ENCODE results near the gene PTPRN2.
"Not testable (repeated sequence)": the region's sequence is repeated elsewhere in the genome, so short reads cannot be mapped to it uniquely, and the experiment has no call there.

The PTPRN2 gene

DNA sequence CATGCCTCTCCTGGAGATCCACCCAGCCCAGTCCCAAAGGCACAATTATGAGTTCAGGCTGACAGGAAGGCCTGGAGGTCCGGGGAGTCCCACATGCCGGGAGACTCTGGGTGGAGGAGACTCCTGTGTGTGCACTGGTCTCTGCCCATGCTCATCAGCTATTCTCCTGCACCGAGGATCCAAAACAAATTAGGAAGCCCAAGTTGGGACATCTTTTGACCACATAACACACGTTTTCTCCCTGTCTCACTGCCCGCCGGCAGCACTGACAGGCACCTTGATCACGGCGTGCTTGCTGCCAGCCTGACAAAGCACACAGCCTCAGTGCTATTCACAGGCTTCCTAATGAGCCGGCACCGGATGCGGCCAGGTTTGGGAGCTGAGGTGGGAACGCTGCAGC, 412.7 kb downstream of the PTPRN2 start:
- no peak for DNase-seq
- Mint-ChIP-seq H3K27me3 (no peaks in the 10 kb centered on the region), H3K4me3 (no peak overlapping the region), H3K4me1 (ENCODE audit: low read depth) (no peaks in the 10 kb centered on the region), H3K27ac (no peak overlapping the region), H3K9me3 (peaks cover 24% of the 10 kb centered on the region), H3K36me3 (ENCODE audit: low read depth) (no peaks in the 10 kb centered on the region)

DNA sequence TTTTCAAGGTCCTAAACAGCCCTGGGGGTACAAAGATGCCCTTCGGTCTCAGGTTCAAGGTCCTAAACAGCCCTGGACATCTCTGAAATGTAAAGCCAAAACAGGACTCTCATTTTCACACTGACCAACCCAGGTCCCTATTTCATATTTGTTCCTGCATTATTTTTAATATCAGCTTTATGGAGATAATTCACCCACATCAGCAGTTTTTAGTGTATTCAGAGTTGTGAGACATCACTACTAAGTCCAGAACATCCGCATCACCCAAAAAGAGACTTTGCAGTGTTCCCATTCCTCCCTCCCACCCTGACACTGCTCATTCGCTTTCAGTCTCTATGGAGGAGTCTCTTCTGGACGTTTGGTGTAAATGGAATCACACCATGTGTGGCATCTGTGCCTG, 420.2 kb downstream of the PTPRN2 start:
- no peak overlapping the region for H3K27ac Mint-ChIP-seq
- no peaks in the 10 kb centered on the region for H3K36me3 Mint-ChIP-seq (ENCODE audit: low read depth)
- DNase-seq, result no peak
- no peak overlapping the region for H3K4me3 Mint-ChIP-seq
- no peaks in the 10 kb centered on the region for H3K4me1 Mint-ChIP-seq (ENCODE audit: low read depth)
- H3K9me3 Mint-ChIP-seq, result peaks cover 8% of the 10 kb centered on the region
- no peaks in the 10 kb centered on the region for H3K27me3 Mint-ChIP-seq

DNA sequence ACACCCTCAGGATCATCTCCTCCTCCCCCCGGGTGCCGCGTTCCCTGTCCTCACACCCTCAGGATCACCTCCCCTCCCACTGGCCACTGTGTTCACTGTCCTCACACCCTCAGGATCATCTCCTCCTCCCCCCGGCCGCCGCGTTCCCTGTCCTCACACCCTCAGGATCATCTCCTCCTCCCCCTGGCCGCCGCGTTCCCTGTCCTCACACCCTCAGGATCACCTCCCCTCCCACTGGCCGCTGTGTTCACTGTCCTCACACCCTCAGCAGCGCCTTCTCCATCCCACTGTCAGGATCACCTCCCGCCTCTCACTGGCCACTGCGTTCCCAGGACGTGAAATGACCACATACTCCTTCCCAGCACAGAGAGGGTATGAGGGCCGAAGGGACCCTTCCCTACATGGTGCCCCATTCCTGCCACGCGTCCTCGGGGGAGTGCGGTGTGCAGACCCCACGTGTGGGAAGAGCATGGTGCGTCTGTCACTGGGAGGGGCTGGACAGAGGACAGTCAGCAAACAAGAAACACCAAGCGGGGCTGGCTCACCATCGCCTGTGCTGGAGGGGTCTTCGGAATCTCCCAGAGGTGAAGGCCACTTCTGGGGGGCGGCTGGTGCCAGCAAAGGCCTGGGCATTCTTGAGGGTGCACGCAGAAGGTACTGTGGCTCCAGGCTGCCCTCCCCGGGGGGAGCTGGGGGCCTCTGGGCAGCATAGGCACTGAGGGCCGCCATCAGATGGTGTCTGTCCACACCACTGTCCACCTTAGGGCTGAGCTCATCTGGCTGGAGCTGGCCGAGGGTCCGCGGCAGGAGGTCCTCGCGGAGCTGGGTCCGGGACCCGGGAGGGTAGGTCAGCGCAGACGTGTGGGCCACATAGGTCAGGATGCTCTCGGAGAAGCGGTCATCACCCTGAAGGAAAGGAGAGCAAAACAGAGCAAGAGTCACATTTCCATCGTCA, 421.0 kb downstream of the PTPRN2 start:
- H3K27me3 Mint-ChIP-seq, result no peaks in the 10 kb centered on the region
- no peak for DNase-seq
- no peaks in the 10 kb centered on the region for H3K36me3 Mint-ChIP-seq (ENCODE audit: low read depth)
- no peak overlapping the region for H3K4me3 Mint-ChIP-seq
- no peak overlapping the region for H3K27ac Mint-ChIP-seq
- no peaks in the 10 kb centered on the region for H3K4me1 Mint-ChIP-seq (ENCODE audit: low read depth)
- H3K9me3 Mint-ChIP-seq, result peaks cover 5% of the 10 kb centered on the region

DNA sequence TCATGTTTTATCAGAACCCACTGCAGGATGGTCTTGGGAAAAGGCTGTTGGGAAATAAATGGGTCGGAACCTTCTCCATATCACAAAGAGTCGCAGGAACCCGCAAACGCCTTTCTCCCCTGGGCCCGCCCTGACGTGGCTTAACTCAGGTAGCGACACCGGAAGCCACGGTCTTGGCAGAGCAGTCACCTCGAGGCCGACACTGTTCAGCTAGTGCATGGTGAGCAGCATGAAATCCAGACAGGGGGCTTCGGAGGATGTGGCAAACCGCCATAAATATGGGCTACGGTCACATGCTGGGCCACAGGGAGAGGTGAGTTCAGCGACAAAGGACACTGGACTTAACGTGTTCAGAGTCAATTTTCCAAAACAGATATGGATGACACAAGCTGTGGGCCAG, 421.9 kb downstream of the PTPRN2 start:
- H3K9me3 Mint-ChIP-seq, result peaks cover 5% of the 10 kb centered on the region

DNA sequence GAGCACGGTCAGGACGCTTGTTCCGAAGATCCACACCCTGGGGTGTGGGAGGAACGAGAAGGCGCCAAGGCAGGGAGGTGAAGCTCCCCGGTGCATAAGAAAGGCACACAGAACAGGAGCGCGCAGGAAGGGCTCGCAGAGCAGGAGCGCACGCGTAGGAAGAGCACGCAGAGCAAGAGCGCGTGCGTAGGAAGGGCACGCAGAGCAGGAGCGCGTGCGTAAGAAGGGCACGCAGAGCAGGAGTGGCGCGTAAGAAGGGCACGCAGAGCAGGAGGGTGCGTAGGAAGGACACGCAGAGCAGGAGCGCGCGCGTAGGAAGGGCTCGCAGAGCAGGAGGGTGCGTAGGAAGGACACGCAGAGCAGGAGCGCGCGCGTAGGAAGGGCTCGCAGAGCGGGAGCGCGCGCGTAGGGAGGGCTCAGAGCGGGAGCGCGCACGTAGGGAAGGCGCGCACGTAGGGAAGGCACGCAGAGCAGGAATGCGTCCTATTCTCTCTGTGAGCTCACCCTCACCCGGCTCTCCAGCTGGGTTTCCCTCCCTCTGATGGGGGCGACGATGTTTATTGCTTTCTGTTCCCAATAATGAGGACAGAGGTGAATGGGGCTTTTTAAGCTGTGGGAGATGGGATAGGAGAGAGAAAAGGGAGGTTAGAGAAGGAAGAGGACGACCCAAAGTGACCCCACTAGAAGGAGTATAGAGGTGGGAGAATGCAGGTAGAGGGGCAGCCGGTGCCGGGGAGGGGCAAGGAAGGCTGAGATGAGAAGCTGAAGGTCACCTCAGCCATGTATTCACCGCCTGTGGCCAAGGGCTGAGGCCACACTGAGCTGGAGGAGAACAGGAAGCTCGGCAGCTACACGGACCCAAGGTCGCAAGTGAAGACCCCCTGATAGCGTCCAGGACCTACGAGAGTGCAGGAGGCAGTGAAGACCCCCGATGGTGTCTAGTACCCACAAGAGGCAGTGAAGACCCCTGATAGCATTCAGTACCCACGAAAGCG, 423.2 kb downstream of the PTPRN2 start:
- H3K27me3 Mint-ChIP-seq, result no peaks in the 10 kb centered on the region
- DNase-seq, result no peak
- no peaks in the 10 kb centered on the region for H3K36me3 Mint-ChIP-seq (ENCODE audit: low read depth)
- H3K27ac Mint-ChIP-seq, result no peak overlapping the region
- no peaks in the 10 kb centered on the region for H3K4me1 Mint-ChIP-seq (ENCODE audit: low read depth)
- no peak overlapping the region for H3K4me3 Mint-ChIP-seq
- H3K9me3 Mint-ChIP-seq, result peaks cover 5% of the 10 kb centered on the region

More for the DNA sequence above, 421.9 kb downstream of the PTPRN2 start:
- H3K4me1 Mint-ChIP-seq (ENCODE audit: low read depth), result no peaks in the 10 kb centered on the region
- H3K27me3 Mint-ChIP-seq, result no peaks in the 10 kb centered on the region
- H3K4me3 Mint-ChIP-seq, result no peak overlapping the region
- DNase-seq, result no peak
- no peak overlapping the region for H3K27ac Mint-ChIP-seq
- no peaks in the 10 kb centered on the region for H3K36me3 Mint-ChIP-seq (ENCODE audit: low read depth)

DNA sequence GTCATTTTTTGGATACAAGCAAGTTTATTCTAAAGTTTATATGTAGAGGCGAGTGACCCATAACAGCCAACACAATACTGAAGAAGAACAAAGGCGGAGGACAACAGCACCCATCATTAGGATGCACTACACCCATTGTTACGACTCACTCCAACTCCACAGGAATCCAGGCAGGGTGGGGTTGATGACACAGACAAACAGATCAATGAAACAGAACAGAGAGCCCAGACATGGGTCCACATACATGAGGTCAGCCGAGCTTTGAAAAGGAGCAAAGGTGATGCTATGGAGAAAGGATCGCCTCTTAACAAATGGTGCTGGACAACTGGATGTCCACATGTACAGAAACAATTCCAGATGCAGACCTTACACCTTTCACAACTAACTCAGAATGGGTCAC, 426.4 kb downstream of the PTPRN2 start:
- Mint-ChIP-seq H3K36me3 (ENCODE audit: low read depth) (no peaks in the 10 kb centered on the region), H3K9me3 (peaks cover 7% of the 10 kb centered on the region), H3K4me1 (ENCODE audit: low read depth) (no peaks in the 10 kb centered on the region), H3K27ac (no peak overlapping the region), H3K27me3 (no peaks in the 10 kb centered on the region), H3K4me3 (no peak overlapping the region)
- no peak for DNase-seq

DNA sequence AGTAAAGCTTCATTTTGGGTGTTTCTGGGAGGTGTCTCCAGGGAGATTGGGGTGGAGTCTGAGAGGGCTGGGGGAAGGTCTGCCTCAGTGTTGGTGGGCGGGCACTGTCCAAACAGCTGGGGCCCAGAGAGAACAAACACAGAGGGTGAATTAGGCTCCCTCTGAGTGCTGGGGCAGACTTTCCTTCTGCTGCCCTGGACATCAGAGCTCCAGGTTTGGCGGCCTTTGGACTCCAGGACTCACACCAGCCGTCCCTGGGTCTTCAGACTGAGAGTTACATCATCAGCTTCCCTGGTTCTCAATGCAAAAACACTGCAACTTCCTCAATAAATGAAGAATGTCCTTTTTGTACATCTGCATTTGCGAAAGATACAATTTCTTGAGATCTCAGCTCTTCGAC, 427.4 kb downstream of the PTPRN2 start:
- Mint-ChIP-seq H3K27me3 (peaks cover 4% of the 10 kb centered on the region), H3K9me3 (peaks cover 12% of the 10 kb centered on the region), H3K36me3 (ENCODE audit: low read depth) (no peaks in the 10 kb centered on the region), H3K4me3 (no peak overlapping the region), H3K27ac (no peak overlapping the region), H3K4me1 (ENCODE audit: low read depth) (no peaks in the 10 kb centered on the region)
- DNase-seq, result no peak

DNA sequence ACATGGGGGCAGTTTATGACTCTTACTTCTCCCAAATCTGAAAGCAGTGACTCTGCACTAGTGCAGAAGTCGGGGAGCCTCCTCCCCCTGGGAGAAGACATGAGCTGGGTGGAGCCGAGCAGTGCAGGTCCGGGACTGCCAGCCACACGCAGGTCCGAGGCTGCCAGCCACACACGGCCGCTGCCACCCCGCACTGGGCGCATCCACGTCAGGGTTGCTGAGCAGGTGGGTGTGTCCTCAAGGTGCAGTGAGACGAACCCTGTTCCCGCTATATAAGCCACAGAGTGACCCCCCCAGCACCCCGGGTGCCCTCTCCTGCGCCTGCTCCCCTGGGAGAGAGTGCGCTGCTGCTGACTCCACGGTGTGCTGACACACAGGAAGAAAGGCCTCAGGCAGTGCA, 430.2 kb downstream of the PTPRN2 start:
- H3K4me1 Mint-ChIP-seq (ENCODE audit: low read depth), result no peaks in the 10 kb centered on the region
- H3K4me3 Mint-ChIP-seq, result no peak overlapping the region
- no peaks in the 10 kb centered on the region for H3K36me3 Mint-ChIP-seq (ENCODE audit: low read depth)
- no peak overlapping the region for H3K27ac Mint-ChIP-seq
- H3K9me3 Mint-ChIP-seq, result peaks cover 7% of the 10 kb centered on the region
- peaks cover 7% of the 10 kb centered on the region for H3K27me3 Mint-ChIP-seq
- DNase-seq, result no peak

DNA sequence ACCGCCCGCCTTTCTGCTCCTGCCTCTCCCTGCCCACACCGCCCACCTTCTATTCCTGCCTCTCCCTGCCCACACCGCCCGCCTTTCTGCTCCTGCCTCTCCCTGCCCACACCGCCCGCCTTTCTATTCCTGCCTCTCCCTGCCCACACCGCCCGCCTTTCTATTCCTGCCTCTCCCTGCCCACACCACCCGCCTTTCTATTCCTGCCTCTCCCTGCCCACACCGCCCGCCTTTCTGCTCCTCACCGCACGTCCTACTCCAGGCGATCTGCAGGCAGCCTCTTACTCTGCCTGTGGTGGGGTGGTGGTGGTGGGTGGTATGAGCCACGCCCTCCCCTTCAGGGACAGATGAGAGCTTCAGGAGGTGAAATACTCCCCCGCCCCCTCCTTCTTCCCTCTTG, 436.4 kb downstream of the PTPRN2 start:
- DNase-seq, H3K9me3 Mint-ChIP-seq, H3K27me3 Mint-ChIP-seq: not testable (repeated sequence)

DNA sequence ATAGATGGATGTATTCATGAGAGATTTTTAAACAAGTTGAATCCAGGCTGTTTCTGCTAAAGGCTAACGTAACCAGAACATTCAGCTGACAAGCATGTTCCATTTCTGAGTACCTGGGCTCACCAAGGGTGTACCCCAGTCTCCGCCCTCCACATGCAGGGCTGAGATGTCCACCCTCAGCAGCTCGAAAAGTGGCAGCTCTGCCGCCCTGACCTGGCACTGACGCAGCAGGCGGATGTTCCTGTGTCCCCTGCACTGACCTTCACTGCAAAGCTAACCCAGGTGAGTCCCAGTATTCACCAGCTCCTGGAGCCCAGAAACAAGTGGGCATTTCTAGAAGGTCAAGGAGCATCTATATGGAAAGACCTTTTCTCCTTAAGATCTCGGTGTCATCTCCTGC, 437.4 kb downstream of the PTPRN2 start:
- Mint-ChIP-seq H3K27ac (no peak overlapping the region), H3K4me3 (no peak overlapping the region), H3K4me1 (ENCODE audit: low read depth) (no peaks in the 10 kb centered on the region), H3K36me3 (ENCODE audit: low read depth) (no peaks in the 10 kb centered on the region), H3K9me3 (peaks cover 4% of the 10 kb centered on the region), H3K27me3 (peaks cover 3% of the 10 kb centered on the region)
- DNase-seq, result no peak

More for the DNA sequence above, 436.4 kb downstream of the PTPRN2 start:
- not testable (repeated sequence) for H3K36me3 Mint-ChIP-seq (ENCODE audit: low read depth); H3K27ac Mint-ChIP-seq; H3K4me3 Mint-ChIP-seq; H3K4me1 Mint-ChIP-seq (ENCODE audit: low read depth)

DNA sequence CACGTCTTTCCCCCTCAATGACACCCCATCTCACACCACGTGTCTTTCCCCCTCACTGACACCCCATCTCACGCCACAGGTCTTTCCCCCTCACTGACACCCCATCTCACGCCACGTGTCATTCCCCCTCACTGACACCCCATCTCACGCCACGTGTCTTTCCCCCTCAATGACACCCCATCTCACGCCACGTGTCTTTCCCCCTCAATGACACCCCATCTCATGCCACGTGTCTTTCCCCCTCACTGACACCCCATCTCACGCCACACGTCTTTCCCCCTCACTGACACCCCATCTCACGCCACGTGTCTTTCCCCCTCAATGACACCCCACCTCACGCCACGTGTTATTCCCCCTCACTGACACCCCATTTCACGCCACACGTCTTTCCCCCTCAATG, 440.2 kb downstream of the PTPRN2 start:
- H3K27me3 Mint-ChIP-seq; H3K4me3 Mint-ChIP-seq; DNase-seq; H3K4me1 Mint-ChIP-seq (ENCODE audit: low read depth); H3K9me3 Mint-ChIP-seq; H3K27ac Mint-ChIP-seq; H3K36me3 Mint-ChIP-seq (ENCODE audit: low read depth): not testable (repeated sequence)

DNA sequence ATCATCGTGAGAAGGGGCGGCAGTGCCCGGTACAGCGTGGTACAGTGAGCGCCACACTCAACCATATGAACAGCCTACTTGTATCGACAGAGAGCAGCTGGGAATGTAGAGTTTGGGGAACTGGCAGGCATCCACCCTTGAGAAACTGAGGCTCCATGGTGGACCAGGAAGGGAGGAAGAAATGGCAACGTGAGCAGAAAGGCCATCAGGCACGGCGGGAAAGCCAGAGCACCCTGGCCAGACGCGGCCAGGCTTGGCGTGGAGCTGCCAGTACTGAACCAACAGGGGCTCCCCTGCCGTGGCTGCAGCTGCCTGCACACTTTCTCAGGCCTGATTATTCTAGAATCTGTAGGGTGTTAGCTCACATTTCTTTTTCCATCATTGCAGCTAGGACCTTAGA, 442.3 kb downstream of the PTPRN2 start:
- Mint-ChIP-seq H3K36me3 (ENCODE audit: low read depth) (no peaks in the 10 kb centered on the region), H3K27me3 (no peaks in the 10 kb centered on the region), H3K4me3 (no peak overlapping the region), H3K27ac (no peak overlapping the region), H3K4me1 (ENCODE audit: low read depth) (no peaks in the 10 kb centered on the region), H3K9me3 (peaks cover 4% of the 10 kb centered on the region)
- no peak for DNase-seq

DNA sequence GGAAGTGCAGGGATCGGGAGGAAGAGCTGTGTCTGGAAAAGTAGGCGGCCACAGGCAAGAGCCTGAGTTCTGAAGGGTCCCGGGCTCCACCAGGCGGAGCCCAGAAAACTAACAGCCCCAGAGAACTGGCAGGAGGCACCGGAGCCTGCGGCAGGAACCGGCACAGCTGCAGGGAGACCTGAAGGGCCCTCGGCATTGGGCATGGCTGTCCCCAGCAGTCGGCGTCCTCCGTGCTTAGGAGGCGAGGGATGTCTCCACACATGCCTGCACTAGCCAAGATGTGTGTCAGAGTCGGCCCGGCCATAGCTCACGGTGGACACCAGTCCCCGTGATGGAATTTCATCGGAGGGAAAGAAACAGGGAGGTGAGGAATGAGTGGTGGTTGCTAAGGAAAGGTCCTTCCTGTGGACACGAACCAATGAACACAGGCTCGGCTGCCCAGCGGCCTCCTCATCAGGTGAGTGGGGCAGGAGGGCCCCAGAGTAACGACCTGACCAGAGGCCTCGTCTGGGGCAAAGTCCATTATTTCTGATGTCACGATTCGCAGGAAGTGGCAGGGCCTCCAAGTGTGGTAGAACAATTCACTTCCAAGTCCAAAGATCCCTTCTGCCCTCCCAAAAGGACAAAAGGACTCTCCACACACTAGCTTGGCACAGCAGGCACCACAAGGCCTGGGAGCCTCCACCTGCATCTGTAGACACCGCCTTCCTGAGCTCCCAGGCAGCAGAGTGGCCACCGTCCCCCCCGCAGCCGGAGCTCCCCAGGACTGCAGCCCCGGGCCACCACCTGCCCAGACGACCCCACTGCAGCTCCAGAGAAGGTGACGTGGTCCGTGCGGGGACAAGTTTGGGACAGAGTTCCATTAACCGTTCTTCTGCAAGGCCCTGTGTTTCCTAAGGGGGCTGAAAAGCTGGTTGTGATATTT, 444.2 kb downstream of the PTPRN2 start:
- Mint-ChIP-seq H3K27me3 (no peaks in the 10 kb centered on the region), H3K9me3 (peaks cover 4% of the 10 kb centered on the region), H3K27ac (no peak overlapping the region), H3K4me3 (no peak overlapping the region), H3K36me3 (ENCODE audit: low read depth) (no peaks in the 10 kb centered on the region), H3K4me1 (ENCODE audit: low read depth) (no peaks in the 10 kb centered on the region)
- no peak for DNase-seq

DNA sequence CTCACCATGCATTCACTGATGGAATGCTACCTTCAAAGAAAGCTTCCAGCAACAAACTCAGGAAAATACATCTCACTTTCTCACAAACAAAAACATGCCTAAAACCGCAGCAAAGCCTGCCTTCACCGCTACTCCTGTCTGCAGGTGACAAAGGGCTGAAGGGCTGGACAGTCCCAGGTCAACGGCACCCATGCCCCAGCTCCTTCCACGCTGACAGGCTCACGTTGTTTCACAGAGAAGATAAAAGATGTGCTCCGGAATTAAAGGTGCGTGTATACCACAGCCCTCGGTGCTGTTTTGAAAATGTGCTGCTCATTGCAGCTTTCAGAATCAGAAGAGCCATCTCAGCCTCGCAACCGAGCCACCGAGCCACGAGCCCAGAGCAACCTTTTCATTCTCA, 445.0 kb downstream of the PTPRN2 start:
- H3K9me3 Mint-ChIP-seq, result peaks cover 4% of the 10 kb centered on the region
- no peak overlapping the region for H3K27ac Mint-ChIP-seq
- no peak for DNase-seq
- no peak overlapping the region for H3K4me3 Mint-ChIP-seq
- H3K27me3 Mint-ChIP-seq, result no peaks in the 10 kb centered on the region
- no peaks in the 10 kb centered on the region for H3K36me3 Mint-ChIP-seq (ENCODE audit: low read depth)
- H3K4me1 Mint-ChIP-seq (ENCODE audit: low read depth), result no peaks in the 10 kb centered on the region

Measured in activated T-cell treated with anti-CD3 and anti-CD28 coated beads, Interleukin-2, amount 50 U/mL, for 24 hours (primary cell).